Measurements from ENCODE around the gene PLEKHB1.
"Not testable (repeated sequence)": the region's sequence is repeated elsewhere in the genome, so short reads cannot be mapped to it uniquely, and the experiment has no call there.

The PLEKHB1 gene

GRCh38 chr11:73670808-73671207 lies 24.4 kb downstream of the PLEKHB1 start:
- DNase-seq (ENCODE audit: low read depth in 2 of 2, low spot score in 1 of 2), result no peak

- DNase-seq (ENCODE audit: low read depth in 2 of 2, low spot score in 1 of 2), result no peak
Measured at GRCh38 chr11:73671701-73672100, 25.3 kb downstream of the PLEKHB1 start.

GRCh38 chr11:73676552-73676951 lies 30.2 kb downstream of the PLEKHB1 start:
- DNase-seq (ENCODE audit: low read depth in 2 of 2, low spot score in 1 of 2), result not testable (repeated sequence)

- DNase-seq (ENCODE audit: low read depth in 2 of 2, low spot score in 1 of 2), result no peak
Measured at GRCh38 chr11:73680687-73681086, 34.3 kb downstream of the PLEKHB1 start.

- DNase-seq (ENCODE audit: low read depth in 2 of 2, low spot score in 1 of 2), result no peak
Measured at GRCh38 chr11:73693899-73694525, 47.6 kb downstream of the PLEKHB1 start.

- no peak for DNase-seq (ENCODE audit: low read depth in 2 of 2, low spot score in 1 of 2)
Measured at GRCh38 chr11:73705053-73705452, 58.7 kb downstream of the PLEKHB1 start.

GRCh38 chr11:73710964-73711363 lies 64.6 kb downstream of the PLEKHB1 start:
- no peak for DNase-seq (ENCODE audit: low read depth in 2 of 2, low spot score in 1 of 2)

Data from stimulated activated CD8-positive, alpha-beta memory T cell treated with anti-CD3 and anti-CD28 coated beads, Interleukin-4, amount 100 ng/mL, for 1 hour (primary cell).